Measurements from ENCODE around the gene ARHGAP24.

The ARHGAP24 gene

DNA sequence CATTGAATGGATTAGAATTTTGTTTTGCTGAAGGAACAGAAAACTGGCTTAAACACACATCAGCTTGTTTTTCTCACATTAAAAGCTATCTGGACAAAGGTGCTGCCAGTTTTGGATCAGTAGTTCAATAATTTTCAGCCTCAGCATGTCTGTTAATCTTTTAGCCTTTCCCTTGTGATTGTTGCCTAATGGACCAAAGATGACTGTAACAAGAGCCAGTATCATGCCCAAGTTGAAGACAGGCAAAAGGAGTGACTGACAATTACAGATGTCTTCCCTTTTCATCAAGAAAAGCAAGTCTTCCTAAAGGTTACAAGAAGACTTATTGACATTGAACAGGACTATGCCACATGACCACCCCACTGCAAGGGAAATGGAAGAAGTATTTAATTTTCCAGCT, 465.2 kb downstream of the ARHGAP24 start:
- ChIA-PET CTCF (no interaction called here), POLR2A (no interaction called here)
- no peak for DNase-seq (ENCODE audit: extremely low spot score)
- no peak for TF ChIP-seq FOXM1 (IDR thresholded peaks at IDR 0.05; ENCODE audit: borderline replicate concordance)
- TF ChIP-seq FOXK2 (IDR thresholded peaks at IDR 0.05) = no peak
- no peak for TF ChIP-seq LEF1 (IDR thresholded peaks at IDR 0.05; ENCODE audit: borderline replicate concordance)
- TF ChIP-seq ELF4 (IDR thresholded peaks at IDR 0.05) = no peak

DNA sequence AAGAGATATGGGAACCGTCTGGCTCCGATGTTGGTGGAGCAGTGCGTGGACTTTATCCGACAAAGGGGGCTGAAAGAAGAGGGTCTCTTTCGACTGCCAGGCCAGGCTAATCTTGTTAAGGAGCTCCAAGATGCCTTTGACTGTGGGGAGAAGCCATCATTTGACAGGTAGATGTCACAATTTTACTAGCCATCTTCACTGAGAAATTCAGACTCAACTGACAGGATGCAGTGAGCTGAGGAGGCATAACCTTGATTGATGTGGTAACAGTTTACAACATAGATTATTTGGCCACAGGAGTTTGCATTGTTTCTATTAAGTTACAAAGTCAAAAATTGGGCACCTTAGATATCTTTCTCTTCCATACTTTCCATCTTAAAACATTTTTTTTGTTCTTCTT, 467.2 kb downstream of the ARHGAP24 start:
- CTCF ChIA-PET = no interaction called here
- no peak for DNase-seq (ENCODE audit: extremely low spot score)
- POLR2A ChIA-PET = no interaction called here
- TF ChIP-seq SUZ12 (IDR thresholded peaks at IDR 0.05) = no peak
- TF ChIP-seq, protein P1, sequence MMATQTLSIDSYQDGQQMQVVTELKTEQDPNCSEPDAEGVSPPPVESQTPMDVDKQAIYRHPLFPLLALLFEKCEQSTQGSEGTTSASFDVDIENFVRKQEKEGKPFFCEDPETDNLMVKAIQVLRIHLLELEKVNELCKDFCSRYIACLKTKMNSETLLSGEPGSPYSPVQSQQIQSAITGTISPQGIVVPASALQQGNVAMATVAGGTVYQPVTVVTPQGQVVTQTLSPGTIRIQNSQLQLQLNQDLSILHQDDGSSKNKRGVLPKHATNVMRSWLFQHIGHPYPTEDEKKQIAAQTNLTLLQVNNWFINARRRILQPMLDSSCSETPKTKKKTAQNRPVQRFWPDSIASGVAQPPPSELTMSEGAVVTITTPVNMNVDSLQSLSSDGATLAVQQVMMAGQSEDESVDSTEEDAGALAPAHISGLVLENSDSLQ (IDR thresholded peaks at IDR 0.05) = peak; percentile 52

DNA sequence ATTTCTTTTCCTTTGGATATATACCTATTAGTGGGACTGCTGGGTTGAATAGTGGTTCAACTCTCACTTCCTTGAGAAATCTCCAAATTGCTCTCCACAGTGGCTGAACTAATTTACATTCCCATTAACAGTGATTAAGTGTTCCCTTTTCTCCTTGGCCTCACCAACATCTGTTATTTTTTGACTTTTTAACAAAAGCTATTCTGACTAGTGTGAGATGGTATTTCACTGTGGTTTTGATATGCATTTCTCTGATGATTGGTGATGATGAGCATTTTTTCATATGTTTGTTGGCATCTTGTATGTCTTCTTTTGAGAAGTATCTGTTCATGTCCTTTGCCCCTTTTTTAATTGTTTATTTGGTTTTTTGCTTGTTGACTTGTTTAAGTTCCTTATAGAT, 471.9 kb downstream of the ARHGAP24 start:
- no peak for DNase-seq (ENCODE audit: extremely low spot score)
- CTCF ChIA-PET = no interaction called here
- no peak for TF ChIP-seq L3MBTL2 (conservative IDR thresholded peaks at IDR 0.05)
- POLR2A ChIA-PET = no interaction called here

DNA sequence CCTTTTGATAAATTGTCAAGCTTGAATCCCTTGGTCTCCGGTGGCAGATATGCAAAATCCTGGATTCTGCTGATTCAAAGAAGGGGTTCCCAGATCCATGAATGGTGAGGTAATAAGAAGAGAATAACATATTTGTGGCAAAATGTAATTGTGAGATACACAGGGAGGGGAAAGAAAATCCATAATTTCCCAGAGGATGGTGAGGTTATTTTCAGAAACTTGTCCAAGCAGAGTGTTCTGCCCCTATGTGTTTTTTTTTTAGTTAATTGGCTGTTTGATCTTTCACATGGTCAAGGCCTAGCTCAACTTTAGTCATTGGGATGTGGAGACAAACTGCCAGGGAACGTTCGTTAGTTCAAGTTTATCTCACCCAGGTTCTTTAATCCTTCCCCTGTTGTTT, 476.1 kb downstream of the ARHGAP24 start:
- CTCF ChIA-PET = no interaction called here
- POLR2A ChIA-PET = no interaction called here
- no peak for DNase-seq (ENCODE audit: extremely low spot score)
- TF ChIP-seq BHLHE40 (IDR thresholded peaks at IDR 0.05; ENCODE audit: borderline replicate concordance) = no peak
- no peak for TF ChIP-seq CTBP1 (IDR thresholded peaks at IDR 0.05; ENCODE audit: borderline replicate concordance)
- TF ChIP-seq FOXM1 (IDR thresholded peaks at IDR 0.05; ENCODE audit: borderline replicate concordance) = no peak
- TF ChIP-seq, protein P1 (IDR thresholded peaks at IDR 0.05) = no peak
- no peak for TF ChIP-seq FOXA1 (IDR thresholded peaks at IDR 0.05)
- TF ChIP-seq HDGF (IDR thresholded peaks at IDR 0.05; ENCODE audit: borderline replicate concordance) = no peak
- no peak for TF ChIP-seq FOXK2 (IDR thresholded peaks at IDR 0.05)
- no peak for TF ChIP-seq NFRKB (IDR thresholded peaks at IDR 0.05)
- no peak for TF ChIP-seq TARDBP (IDR thresholded peaks at IDR 0.05)
- TF ChIP-seq ZNF384 (IDR thresholded peaks at IDR 0.05) = no peak
- no peak for TF ChIP-seq LEF1 (IDR thresholded peaks at IDR 0.05; ENCODE audit: borderline replicate concordance)
- no peak for TF ChIP-seq ELF4 (IDR thresholded peaks at IDR 0.05)
- no peak for TF ChIP-seq L3MBTL2 (conservative IDR thresholded peaks at IDR 0.05)
- no peak for TF ChIP-seq ARNT (IDR thresholded peaks at IDR 0.05)
- TF ChIP-seq SUZ12 (IDR thresholded peaks at IDR 0.05) = no peak
- TF ChIP-seq SP1 (IDR thresholded peaks at IDR 0.05) = no peak

DNA sequence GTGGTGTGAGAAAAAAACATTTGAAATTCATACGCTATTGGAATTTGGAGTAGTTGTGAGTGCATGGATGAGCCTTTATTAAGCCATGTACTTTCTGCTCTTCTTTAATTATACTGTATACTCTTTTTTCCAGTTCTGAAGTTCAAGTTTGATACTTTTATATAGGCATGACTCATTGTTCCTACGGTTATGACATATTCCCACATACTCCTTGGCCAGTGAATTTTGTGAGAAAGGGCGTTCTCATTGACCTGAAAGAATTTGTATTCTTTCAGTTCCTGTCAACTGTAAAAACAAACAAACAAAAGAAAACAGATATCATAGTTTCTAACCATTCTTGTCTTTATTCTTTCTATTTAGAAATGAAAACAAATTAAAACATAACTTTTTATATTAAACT, 477.6 kb downstream of the ARHGAP24 start:
- ChIA-PET CTCF (no interaction called here), POLR2A (no interaction called here)
- TF ChIP-seq ARNT (IDR thresholded peaks at IDR 0.05) (no peak), CTBP1 (IDR thresholded peaks at IDR 0.05; ENCODE audit: borderline replicate concordance) (no peak), BHLHE40 (IDR thresholded peaks at IDR 0.05; ENCODE audit: borderline replicate concordance) (no peak), SUZ12 (IDR thresholded peaks at IDR 0.05) (no peak), FOXA1 (IDR thresholded peaks at IDR 0.05) (no peak), ELF4 (IDR thresholded peaks at IDR 0.05) (no peak), NFRKB (IDR thresholded peaks at IDR 0.05) (no peak), ZNF384 (IDR thresholded peaks at IDR 0.05) (no peak), L3MBTL2 (conservative IDR thresholded peaks at IDR 0.05) (no peak), FOXK2 (IDR thresholded peaks at IDR 0.05) (no peak), TARDBP (IDR thresholded peaks at IDR 0.05) (no peak)
- DNase-seq (ENCODE audit: extremely low spot score) = no peak

DNA sequence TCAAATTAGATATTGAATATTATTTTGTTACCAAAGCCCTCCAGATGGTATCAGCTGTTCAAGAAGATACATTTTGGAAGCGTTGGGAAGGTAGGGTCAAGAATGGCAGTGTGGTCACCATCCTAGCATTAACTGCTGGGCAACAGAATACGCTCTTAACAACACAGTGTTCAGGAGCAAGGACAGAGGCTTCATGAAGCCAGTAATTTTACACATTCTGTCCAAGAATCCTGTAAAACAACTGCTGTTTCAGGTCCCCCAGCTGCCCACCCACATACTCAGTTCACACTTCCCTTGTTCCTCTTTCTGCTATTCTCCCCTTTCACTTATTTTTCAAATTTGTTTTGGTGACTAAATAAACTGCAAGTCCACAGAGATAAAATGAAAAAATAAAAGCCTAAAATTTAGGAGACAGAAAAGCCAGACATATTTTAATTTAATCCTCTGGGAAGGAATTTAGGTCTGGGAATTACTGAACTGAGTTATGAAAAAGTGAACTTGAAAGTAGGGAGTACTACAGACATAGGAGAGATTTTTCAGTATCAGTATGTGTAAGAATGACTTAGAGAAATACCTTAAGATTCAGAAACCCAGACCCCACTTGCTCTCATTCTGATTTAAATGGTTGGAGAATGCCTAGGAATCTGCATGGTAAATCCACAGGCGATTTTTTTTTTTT, 478.2 kb downstream of the ARHGAP24 start:
- ChIA-PET CTCF (no interaction called here), POLR2A (no interaction called here)
- TF ChIP-seq LEF1 (IDR thresholded peaks at IDR 0.05; ENCODE audit: borderline replicate concordance) (no peak), HDGF (IDR thresholded peaks at IDR 0.05; ENCODE audit: borderline replicate concordance) (no peak), NFRKB (IDR thresholded peaks at IDR 0.05) (no peak), ZNF384 (IDR thresholded peaks at IDR 0.05) (no peak), BHLHE40 (IDR thresholded peaks at IDR 0.05; ENCODE audit: borderline replicate concordance) (no peak), CTBP1 (IDR thresholded peaks at IDR 0.05; ENCODE audit: borderline replicate concordance) (no peak), FOXA1 (IDR thresholded peaks at IDR 0.05) (no peak), L3MBTL2 (conservative IDR thresholded peaks at IDR 0.05) (no peak), SP1 (IDR thresholded peaks at IDR 0.05) (no peak), ARNT (IDR thresholded peaks at IDR 0.05) (no peak), SUZ12 (IDR thresholded peaks at IDR 0.05) (no peak), ELF4 (IDR thresholded peaks at IDR 0.05) (no peak)
- DNase-seq (ENCODE audit: extremely low spot score) = no peak

DNA sequence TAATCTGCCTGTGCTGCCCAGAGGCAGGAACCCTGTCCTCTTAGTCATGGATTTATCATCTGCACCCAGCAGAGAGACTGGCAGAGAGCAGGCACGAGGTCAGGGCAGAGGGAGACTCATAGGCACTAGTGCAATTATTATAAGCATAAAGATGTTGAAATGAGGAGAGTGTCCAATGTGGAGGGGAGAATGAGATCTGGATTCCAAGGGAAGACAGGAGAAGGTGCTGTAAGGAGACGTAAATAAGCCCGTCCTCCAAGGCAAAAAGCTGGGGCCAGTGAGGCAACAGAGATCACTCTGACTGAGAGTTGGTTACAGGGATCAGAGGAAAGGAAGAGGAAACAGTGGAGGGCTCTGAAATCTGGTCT, 478.7 kb downstream of the ARHGAP24 start:
- DNase-seq (ENCODE audit: extremely low spot score) = no peak
- ChIA-PET POLR2A (no interaction called here), CTCF (no interaction called here)
- TF ChIP-seq, protein P1 (IDR thresholded peaks at IDR 0.05) = no peak
- TF ChIP-seq ELF4 (IDR thresholded peaks at IDR 0.05) = no peak
- no peak for TF ChIP-seq SP1 (IDR thresholded peaks at IDR 0.05)
- no peak for TF ChIP-seq FOXA1 (IDR thresholded peaks at IDR 0.05)
- TF ChIP-seq ZNF384 (IDR thresholded peaks at IDR 0.05) = no peak
- TF ChIP-seq TARDBP (IDR thresholded peaks at IDR 0.05) = no peak
- TF ChIP-seq SUZ12 (IDR thresholded peaks at IDR 0.05) = no peak
- TF ChIP-seq HDGF (IDR thresholded peaks at IDR 0.05; ENCODE audit: borderline replicate concordance) = no peak
- no peak for TF ChIP-seq ARNT (IDR thresholded peaks at IDR 0.05)
- TF ChIP-seq LEF1 (IDR thresholded peaks at IDR 0.05; ENCODE audit: borderline replicate concordance) = no peak
- no peak for TF ChIP-seq FOXM1 (IDR thresholded peaks at IDR 0.05; ENCODE audit: borderline replicate concordance)
- TF ChIP-seq CTBP1 (IDR thresholded peaks at IDR 0.05; ENCODE audit: borderline replicate concordance) = no peak
- no peak for TF ChIP-seq NFRKB (IDR thresholded peaks at IDR 0.05)
- TF ChIP-seq FOXK2 (IDR thresholded peaks at IDR 0.05) = no peak
- TF ChIP-seq L3MBTL2 (conservative IDR thresholded peaks at IDR 0.05) = no peak
